ENCODE data around the gene TTC14.

GRCh38 chr3:180563406-180563805 is 38.6 kb upstream of the TTC14 start:
- TF ChIP-seq POLR2A (IDR thresholded peaks at IDR 0.05; ENCODE audit: low read depth, low read length) (no peak), POLR2AphosphoS5 (IDR thresholded peaks at IDR 0.05; ENCODE audit: low read depth, low read length) (no peak), TAF1 (IDR thresholded peaks at IDR 0.05; ENCODE audit: borderline replicate concordance, low read depth, low read length) (no peak)

Measured in GM12892 (cell line).